ENCODE measurements around the gene KCNA10.

- TF ChIP-seq POLR2A (IDR thresholded peaks at IDR 0.05; ENCODE audit: low read length) (no peak), GATA1 (IDR thresholded peaks at IDR 0.05; ENCODE audit: low read depth, low read length) (no peak)
These were observed 42.8 kb downstream of the KCNA10 start for GRCh38 chr1:110476028-110476765.
